Colonic mucosa (tissue), 4 donors: ENCODE results near the gene MT2A. TPM values are rescaled to one million over a fixed set of nuclear protein-coding genes. Genes with fewer than 3 reads are reported as not detected.

Source experiments
- DNase-seq: peaks from one replicate; pipeline ENCODE4 v3.0.0-alpha.2; 2020
- H3K27ac ChIP-seq: fragments of 200-600 bp; one replicate; pipeline ENCODE4 v1.8.0; 2021
- H3K27me3 ChIP-seq: fragments of 200-600 bp; one replicate; pipeline ENCODE4 v1.8.0; 2021
- H3K36me3 ChIP-seq: fragments of 200-600 bp; one replicate; pipeline ENCODE4 v1.8.0; 2021
- H3K4me1 ChIP-seq: fragments of 200-600 bp; one replicate; pipeline ENCODE4 v1.8.0; 2021; ENCODE audit warnings: mild to moderate bottlenecking
- H3K4me3 ChIP-seq: fragments of 200-600 bp; one replicate; pipeline ENCODE4 v1.8.0; 2021
- H3K9ac ChIP-seq, 2 donors: one replicate each; pipeline ENCODE4 v1.7.0; 2013; ENCODE audit warnings: control low read depth in 2 of 2, low read depth in 2 of 2, low read length in 2 of 2
- H3K9me3 ChIP-seq: fragments of 200-600 bp; one replicate; pipeline ENCODE4 v1.8.0; 2021
- intact Hi-C: fragments of 100-400 bp; cut with DNase I; formaldehyde crosslinking; loops from one replicate; pipeline ENCODE4 v1.14.1; 2022
- total RNA-seq, 2 donors: library from RNA; stranded (reverse); fragmentation: NEBNext Ultra II Directional in 1 of 2; extraction: Animal tissue kit (Norgen Biotek cat#: 25700) in 1 of 2; gene quantifications; one replicate each; pipeline ENCODE4 v1.2.1, GENCODE V29; 2021
- TF ChIP-seq, protein P1 (sequence below): fragments of 200-600 bp; IDR thresholded peaks from one replicate; pipeline ENCODE4 v1.8.0; 2022; ENCODE audit warnings: antibody characterized with exemption, mild to moderate bottlenecking
- donor health status: healthy.
- donor health status: DM: no; HTN: no; CAD: no.
- donor health status: DM: no; HTN: no; CAD: no.

Gene MT2A
- total RNA-seq, 2 donors from 2014 or later: 239 to 320 TPM

DNA sequence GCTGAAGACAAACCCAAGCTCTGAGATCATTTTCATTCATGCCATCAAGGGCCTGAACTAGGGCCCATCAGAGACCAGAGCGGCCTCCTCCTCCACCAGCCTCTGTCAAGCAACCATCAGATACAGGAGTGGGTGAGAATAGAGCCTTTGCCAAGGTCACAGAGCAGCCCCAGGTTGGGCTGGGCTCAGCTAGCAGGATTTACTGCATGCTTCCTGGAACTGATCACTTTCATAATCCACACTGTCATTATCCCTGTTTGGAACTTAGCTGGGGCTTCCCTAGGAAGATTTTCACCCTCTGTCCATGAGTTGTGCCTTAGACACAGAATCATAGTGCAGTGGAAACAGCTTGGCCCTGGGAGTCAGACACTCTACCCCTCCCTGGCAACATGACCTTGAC lies 38.4 kb upstream of the MT2A start:
- intact Hi-C loops: no loop called here
- no peaks in the 10 kb centered on the region for H3K4me1 ChIP-seq
- H3K27ac ChIP-seq: no peak overlapping the region
- H3K4me3 ChIP-seq: no peak overlapping the region
- no peak for DNase-seq
- TF ChIP-seq, protein P1, sequence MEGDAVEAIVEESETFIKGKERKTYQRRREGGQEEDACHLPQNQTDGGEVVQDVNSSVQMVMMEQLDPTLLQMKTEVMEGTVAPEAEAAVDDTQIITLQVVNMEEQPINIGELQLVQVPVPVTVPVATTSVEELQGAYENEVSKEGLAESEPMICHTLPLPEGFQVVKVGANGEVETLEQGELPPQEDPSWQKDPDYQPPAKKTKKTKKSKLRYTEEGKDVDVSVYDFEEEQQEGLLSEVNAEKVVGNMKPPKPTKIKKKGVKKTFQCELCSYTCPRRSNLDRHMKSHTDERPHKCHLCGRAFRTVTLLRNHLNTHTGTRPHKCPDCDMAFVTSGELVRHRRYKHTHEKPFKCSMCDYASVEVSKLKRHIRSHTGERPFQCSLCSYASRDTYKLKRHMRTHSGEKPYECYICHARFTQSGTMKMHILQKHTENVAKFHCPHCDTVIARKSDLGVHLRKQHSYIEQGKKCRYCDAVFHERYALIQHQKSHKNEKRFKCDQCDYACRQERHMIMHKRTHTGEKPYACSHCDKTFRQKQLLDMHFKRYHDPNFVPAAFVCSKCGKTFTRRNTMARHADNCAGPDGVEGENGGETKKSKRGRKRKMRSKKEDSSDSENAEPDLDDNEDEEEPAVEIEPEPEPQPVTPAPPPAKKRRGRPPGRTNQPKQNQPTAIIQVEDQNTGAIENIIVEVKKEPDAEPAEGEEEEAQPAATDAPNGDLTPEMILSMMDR: no peak
- H3K36me3 ChIP-seq: no peaks in the 10 kb centered on the region
- H3K9ac ChIP-seq: no peak overlapping the region
- H3K27me3 ChIP-seq: no peaks in the 10 kb centered on the region
- no peaks in the 10 kb centered on the region for H3K9me3 ChIP-seq

DNA sequence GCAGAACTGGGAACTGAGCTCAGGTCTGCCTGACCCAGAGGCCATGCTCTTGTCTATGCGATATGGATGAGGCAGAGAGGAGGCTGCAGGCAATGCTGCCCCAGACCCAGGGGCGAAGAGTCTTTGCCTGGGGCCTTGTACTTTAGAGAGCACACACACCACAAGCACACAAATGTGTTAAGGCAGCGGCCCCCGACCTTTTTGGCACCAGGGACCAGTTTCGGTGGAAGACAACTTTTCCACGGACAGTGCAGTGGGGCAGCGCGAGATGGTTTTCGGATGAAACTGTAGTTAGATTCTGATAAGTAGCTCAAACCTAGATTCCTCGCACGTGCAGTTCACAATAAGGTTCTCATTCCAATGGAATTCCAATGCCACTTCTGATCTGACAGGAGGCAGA lies 36.9 kb upstream of the MT2A start:
- H3K9me3 ChIP-seq: no peaks in the 10 kb centered on the region
- H3K4me3 ChIP-seq: no peak overlapping the region
- no peak for DNase-seq
- H3K4me1 ChIP-seq: no peaks in the 10 kb centered on the region
- H3K27me3 ChIP-seq: no peaks in the 10 kb centered on the region
- H3K27ac ChIP-seq: no peak overlapping the region
- no peaks in the 10 kb centered on the region for H3K36me3 ChIP-seq
- intact Hi-C loops: no loop called here
- TF ChIP-seq, protein P1: no peak
- no peak overlapping the region for H3K9ac ChIP-seq

DNA sequence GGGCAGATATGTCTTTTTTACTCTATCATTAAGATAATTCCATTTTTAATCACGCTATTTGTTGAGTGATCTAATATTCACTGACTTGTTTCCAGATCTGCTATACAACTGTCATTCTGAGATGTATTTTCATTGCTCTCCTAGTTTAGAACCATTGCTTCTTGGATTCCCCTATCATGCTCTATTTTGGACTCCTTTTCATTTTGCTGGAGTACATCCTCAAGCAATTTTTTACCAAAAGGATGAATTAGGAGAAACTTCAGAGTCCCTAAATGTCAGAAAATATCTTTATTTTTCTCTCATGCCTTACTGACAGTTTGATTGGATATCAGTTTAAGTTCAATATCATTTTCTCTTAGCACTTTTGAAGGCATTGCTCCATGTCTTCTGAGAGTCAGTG lies 33.8 kb upstream of the MT2A start:
- Histone ChIP-seq H3K9me3 (no peaks in the 10 kb centered on the region), H3K36me3 (no peaks in the 10 kb centered on the region), H3K27me3 (no peaks in the 10 kb centered on the region), H3K4me3 (no peak overlapping the region), H3K4me1 (no peaks in the 10 kb centered on the region), H3K9ac (no peak overlapping the region), H3K27ac (no peak overlapping the region)
- intact Hi-C loops: loop anchor here (5.0 kb wide), 1 partner anchor 128 kb away; no protein-coding TSS in a partner anchor
- TF ChIP-seq, protein P1: no peak
- DNase-seq: no peak

DNA sequence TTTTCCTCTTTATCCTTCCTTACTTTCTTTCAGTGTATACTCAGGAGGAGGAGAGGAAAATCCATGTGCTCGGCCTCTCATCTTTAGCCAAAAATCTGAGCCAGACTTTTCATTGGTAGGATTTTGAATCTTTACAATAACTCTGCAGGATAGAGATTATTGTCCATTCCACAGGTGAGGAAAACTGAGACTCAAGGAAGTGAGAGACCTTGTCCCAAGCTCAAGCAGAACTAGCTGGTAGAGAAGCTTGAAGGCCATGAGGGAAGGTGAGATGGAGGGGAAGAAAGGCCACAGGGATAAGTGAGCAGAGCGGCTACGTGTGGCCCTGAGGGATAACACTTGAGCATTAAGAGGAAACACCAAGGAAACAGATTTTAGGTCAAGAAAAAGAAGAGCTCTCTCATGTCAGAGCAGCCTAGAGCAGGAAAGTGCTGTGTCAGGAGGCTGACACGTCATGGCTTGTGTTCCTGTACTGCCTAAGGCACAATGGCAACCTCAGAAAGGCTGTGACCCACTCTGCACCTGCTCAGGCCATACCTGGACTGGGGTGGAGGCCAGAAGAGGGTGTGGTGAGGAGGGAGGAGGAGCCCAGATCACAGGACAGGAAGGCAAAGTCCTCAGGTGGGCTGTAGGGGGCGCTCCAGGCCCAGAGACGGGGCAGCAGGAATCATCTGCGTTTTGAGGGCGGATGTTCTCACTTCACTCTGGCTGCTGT lies 31.6 kb upstream of the MT2A start:
- DNase-seq: peak; percentile 91
- H3K4me3 ChIP-seq: no peak overlapping the region
- no peak overlapping the region for H3K9ac ChIP-seq
- intact Hi-C loops: loop anchor here (5.0 kb wide), 1 partner anchor 126 kb away; no protein-coding TSS in a partner anchor
- H3K36me3 ChIP-seq: no peaks in the 10 kb centered on the region
- TF ChIP-seq, protein P1: peak; percentile 72
- H3K27me3 ChIP-seq: no peaks in the 10 kb centered on the region
- H3K4me1 ChIP-seq: no peaks in the 10 kb centered on the region
- no peaks in the 10 kb centered on the region for H3K9me3 ChIP-seq
- no peak overlapping the region for H3K27ac ChIP-seq

DNA sequence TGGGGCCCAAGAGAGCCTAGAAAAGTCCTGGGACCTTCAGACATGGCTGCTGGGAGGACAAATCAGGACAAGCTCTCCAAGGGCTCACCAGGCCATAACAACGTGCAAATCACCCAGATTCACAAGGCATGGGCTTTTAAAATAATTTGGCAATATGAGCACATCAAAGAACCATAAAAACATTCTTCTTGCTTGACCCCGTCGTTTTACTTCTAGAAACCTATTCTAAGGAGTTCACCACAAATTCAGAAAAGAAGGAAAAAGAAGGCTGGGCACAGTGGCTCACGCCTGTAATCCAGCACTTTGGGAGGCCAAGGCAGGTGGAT lies 31.1 kb upstream of the MT2A start:
- TF ChIP-seq, protein P1: no peak
- Histone ChIP-seq H3K4me3 (no peak overlapping the region), H3K9me3 (no peaks in the 10 kb centered on the region), H3K36me3 (no peaks in the 10 kb centered on the region), H3K9ac (no peak overlapping the region), H3K4me1 (no peaks in the 10 kb centered on the region), H3K27ac (no peak overlapping the region), H3K27me3 (no peaks in the 10 kb centered on the region)
- intact Hi-C loops: loop anchor here (5.0 kb wide), 1 partner anchor 125 kb away; no protein-coding TSS in a partner anchor
- DNase-seq: no peak
